ENCODE results near the gene DMPK. TPM values are rescaled to one million over a fixed set of nuclear protein-coding genes. Genes with fewer than 3 reads are reported as not detected.

The DMPK gene
- total and polyA plus RNA-seq, 2 experiments from 2014 or later, result 25.2 to 46.0 TPM

GRCh38 chr19:45826934-45827333 lies 44.6 kb upstream of the DMPK start:
- no peaks in the 10 kb centered on the region for H3K79me2 ChIP-seq
- no peak overlapping the region for H3K4me2 ChIP-seq
- H3K9me2 ChIP-seq (replicated peaks; ENCODE audit: insufficient read depth), result no peaks in the 10 kb centered on the region
- no peaks in the 10 kb centered on the region for H3K4me1 ChIP-seq (ENCODE audit: insufficient read depth)
- H3K9me3 ChIP-seq (ENCODE audit: low read depth), result no peaks in the 10 kb centered on the region
- TF ChIP-seq EZH2phosphoT487 (IDR thresholded peaks at IDR 0.05; ENCODE audit: low read depth, severe bottlenecking, unreplicated experiment) (no peak), EZH2 (IDR thresholded peaks at IDR 0.05; ENCODE audit: borderline replicate concordance) (no peak)
- TF ChIP-seq, protein P1, sequence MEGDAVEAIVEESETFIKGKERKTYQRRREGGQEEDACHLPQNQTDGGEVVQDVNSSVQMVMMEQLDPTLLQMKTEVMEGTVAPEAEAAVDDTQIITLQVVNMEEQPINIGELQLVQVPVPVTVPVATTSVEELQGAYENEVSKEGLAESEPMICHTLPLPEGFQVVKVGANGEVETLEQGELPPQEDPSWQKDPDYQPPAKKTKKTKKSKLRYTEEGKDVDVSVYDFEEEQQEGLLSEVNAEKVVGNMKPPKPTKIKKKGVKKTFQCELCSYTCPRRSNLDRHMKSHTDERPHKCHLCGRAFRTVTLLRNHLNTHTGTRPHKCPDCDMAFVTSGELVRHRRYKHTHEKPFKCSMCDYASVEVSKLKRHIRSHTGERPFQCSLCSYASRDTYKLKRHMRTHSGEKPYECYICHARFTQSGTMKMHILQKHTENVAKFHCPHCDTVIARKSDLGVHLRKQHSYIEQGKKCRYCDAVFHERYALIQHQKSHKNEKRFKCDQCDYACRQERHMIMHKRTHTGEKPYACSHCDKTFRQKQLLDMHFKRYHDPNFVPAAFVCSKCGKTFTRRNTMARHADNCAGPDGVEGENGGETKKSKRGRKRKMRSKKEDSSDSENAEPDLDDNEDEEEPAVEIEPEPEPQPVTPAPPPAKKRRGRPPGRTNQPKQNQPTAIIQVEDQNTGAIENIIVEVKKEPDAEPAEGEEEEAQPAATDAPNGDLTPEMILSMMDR (IDR thresholded peaks at IDR 0.05; ENCODE audit: poor library complexity), result no peak
- H4K20me1 ChIP-seq (ENCODE audit: insufficient read depth, poor library complexity, severe bottlenecking), result no peaks in the 10 kb centered on the region
- no peak overlapping the region for H3K27ac ChIP-seq
- H3K27me3 ChIP-seq, result no peaks in the 10 kb centered on the region
- no peak overlapping the region for H2AFZ ChIP-seq
- H3K4me3 ChIP-seq, result no peak overlapping the region
- DNase-seq (ENCODE audit: low spot score), result no peak
- WGBS (ENCODE audit: low lambda C conversion rate, missing lambda C conversion rate), result 93% methylated on average over 9 of the region's 11 CpGs
- H3K36me3 ChIP-seq (replicated peaks; ENCODE audit: insufficient read depth, low read depth), result no peaks in the 10 kb centered on the region

GRCh38 chr19:45825917-45826893 lies 43.9 kb upstream of the DMPK start:
- DNase-seq (ENCODE audit: low spot score), result no peak
- no peaks in the 10 kb centered on the region for H3K79me2 ChIP-seq

GRCh38 chr19:45825263-45825605 lies 42.9 kb upstream of the DMPK start:
- WGBS (ENCODE audit: low lambda C conversion rate, missing lambda C conversion rate), result 100% methylated on average over 8 of the region's 8 CpGs
- H3K4me3 ChIP-seq, result no peak overlapping the region
- no peak overlapping the region for H3K4me2 ChIP-seq
- no peaks in the 10 kb centered on the region for H3K9me3 ChIP-seq (ENCODE audit: low read depth)
- no peak overlapping the region for H3K27ac ChIP-seq
- H3K36me3 ChIP-seq (replicated peaks; ENCODE audit: insufficient read depth, low read depth), result no peaks in the 10 kb centered on the region
- H3K4me1 ChIP-seq (ENCODE audit: insufficient read depth), result no peaks in the 10 kb centered on the region
- H3K79me2 ChIP-seq, result no peaks in the 10 kb centered on the region
- H4K20me1 ChIP-seq (ENCODE audit: insufficient read depth, poor library complexity, severe bottlenecking), result no peaks in the 10 kb centered on the region
- no peaks in the 10 kb centered on the region for H3K27me3 ChIP-seq
- H3K9me2 ChIP-seq (replicated peaks; ENCODE audit: insufficient read depth), result no peaks in the 10 kb centered on the region
- DNase-seq (ENCODE audit: low spot score), result no peak
- TF ChIP-seq EZH2phosphoT487 (IDR thresholded peaks at IDR 0.05; ENCODE audit: low read depth, severe bottlenecking, unreplicated experiment), result no peak
- TF ChIP-seq, protein P1 (IDR thresholded peaks at IDR 0.05; ENCODE audit: poor library complexity), result no peak
- no peak for TF ChIP-seq EZH2 (IDR thresholded peaks at IDR 0.05; ENCODE audit: borderline replicate concordance)
- H2AFZ ChIP-seq, result no peak overlapping the region

More at GRCh38 chr19:45825917-45826893, 43.9 kb upstream of the DMPK start:
- Histone ChIP-seq H3K4me2 (no peak overlapping the region), H3K4me3 (no peak overlapping the region), H3K27me3 (no peaks in the 10 kb centered on the region), H3K36me3 (replicated peaks; ENCODE audit: insufficient read depth, low read depth) (no peaks in the 10 kb centered on the region), H4K20me1 (ENCODE audit: insufficient read depth, poor library complexity, severe bottlenecking) (no peaks in the 10 kb centered on the region), H3K9me2 (replicated peaks; ENCODE audit: insufficient read depth) (no peaks in the 10 kb centered on the region), H2AFZ (no peak overlapping the region), H3K4me1 (ENCODE audit: insufficient read depth) (no peaks in the 10 kb centered on the region), H3K27ac (no peak overlapping the region), H3K9me3 (ENCODE audit: low read depth) (no peaks in the 10 kb centered on the region)
- TF ChIP-seq, protein P1 (IDR thresholded peaks at IDR 0.05; ENCODE audit: poor library complexity), result no peak
- 91% methylated on average over 21 of the region's 22 CpGs for WGBS (ENCODE audit: low lambda C conversion rate, missing lambda C conversion rate)
